ENCODE measurements around the gene FMR1.

- TF ChIP-seq, protein P1, sequence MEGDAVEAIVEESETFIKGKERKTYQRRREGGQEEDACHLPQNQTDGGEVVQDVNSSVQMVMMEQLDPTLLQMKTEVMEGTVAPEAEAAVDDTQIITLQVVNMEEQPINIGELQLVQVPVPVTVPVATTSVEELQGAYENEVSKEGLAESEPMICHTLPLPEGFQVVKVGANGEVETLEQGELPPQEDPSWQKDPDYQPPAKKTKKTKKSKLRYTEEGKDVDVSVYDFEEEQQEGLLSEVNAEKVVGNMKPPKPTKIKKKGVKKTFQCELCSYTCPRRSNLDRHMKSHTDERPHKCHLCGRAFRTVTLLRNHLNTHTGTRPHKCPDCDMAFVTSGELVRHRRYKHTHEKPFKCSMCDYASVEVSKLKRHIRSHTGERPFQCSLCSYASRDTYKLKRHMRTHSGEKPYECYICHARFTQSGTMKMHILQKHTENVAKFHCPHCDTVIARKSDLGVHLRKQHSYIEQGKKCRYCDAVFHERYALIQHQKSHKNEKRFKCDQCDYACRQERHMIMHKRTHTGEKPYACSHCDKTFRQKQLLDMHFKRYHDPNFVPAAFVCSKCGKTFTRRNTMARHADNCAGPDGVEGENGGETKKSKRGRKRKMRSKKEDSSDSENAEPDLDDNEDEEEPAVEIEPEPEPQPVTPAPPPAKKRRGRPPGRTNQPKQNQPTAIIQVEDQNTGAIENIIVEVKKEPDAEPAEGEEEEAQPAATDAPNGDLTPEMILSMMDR (IDR thresholded peaks at IDR 0.05) = no peak
- TF ChIP-seq POLR2A (IDR thresholded peaks at IDR 0.05) = no peak
- TF ChIP-seq POLR2AphosphoS5 (IDR thresholded peaks at IDR 0.05) = no peak
Measured at GRCh38 chrX:147913570-147913969, 1.9 kb downstream of the FMR1 start.

All from sigmoid colon (tissue), 4 donors.